Ramos (cell line): ENCODE data around the gene DRGX.

Experiments used
- in situ Hi-C: fragments of 300-500 bp; cut with MboI; formaldehyde crosslinking; loops from one replicate; pipeline ENCODE4 v1.14.3; 2022; ENCODE audit warnings: low sequenced_read_pairs; ENCODE audit not compliant: unreplicated experiment

Gene DRGX

GRCh38 chr10:49350138-49350537 is 45.8 kb downstream of the DRGX start:
- in situ Hi-C loops: no loop called here

- in situ Hi-C loops: no loop called here
These were observed 46.5 kb downstream of the DRGX start for GRCh38 chr10:49349390-49349789.

- in situ Hi-C loops: no loop called here
These were observed 47.3 kb downstream of the DRGX start for GRCh38 chr10:49348593-49348992.

- in situ Hi-C loops: no loop called here
These were observed 48.1 kb downstream of the DRGX start for GRCh38 chr10:49347827-49348226.

- in situ Hi-C loops: no loop called here
These were observed 48.5 kb downstream of the DRGX start for GRCh38 chr10:49347342-49347741.

- in situ Hi-C loops: no loop called here
These were observed 51.0 kb downstream of the DRGX start for GRCh38 chr10:49344840-49345239.

GRCh38 chr10:49338604-49339003 is 57.3 kb downstream of the DRGX start:
- in situ Hi-C loops: no loop called here

DNA sequence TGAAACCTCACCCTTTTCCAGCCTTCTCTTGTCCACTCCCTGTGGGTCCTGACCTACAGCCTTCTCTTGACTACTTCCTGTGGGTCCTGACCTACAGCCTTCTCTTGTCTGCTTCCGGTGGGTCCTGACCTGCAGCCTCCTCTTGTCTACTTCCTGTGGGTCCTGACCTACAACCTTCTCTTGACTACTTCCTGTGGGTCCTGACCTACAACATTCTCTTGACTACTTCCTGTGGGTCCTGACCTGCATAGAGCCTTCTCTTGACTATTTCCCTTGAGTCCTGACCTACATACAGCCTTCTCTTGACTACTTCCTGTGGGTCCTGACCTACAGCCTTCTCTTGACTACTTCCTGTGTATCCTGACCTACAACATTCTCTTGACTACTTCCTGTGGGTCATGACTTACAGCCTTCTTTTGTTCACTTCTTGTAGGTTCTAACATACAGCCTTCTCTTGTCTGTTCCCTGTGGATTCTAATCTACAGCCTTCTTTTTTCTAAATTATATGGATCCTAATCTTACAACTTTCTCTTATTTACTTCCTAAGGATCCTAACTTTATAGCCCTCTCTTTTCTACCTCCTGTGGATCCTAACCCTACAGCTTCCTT is 60.4 kb downstream of the DRGX start:
- in situ Hi-C loops: no loop called here

GRCh38 chr10:49334964-49335363 is 60.9 kb downstream of the DRGX start:
- in situ Hi-C loops: no loop called here

- in situ Hi-C loops: no loop called here
These were observed 62.7 kb downstream of the DRGX start for GRCh38 chr10:49333192-49333591.

- in situ Hi-C loops: no loop called here
These were observed 63.1 kb downstream of the DRGX start for GRCh38 chr10:49332768-49333167.

- in situ Hi-C loops: no loop called here
These were observed 63.6 kb downstream of the DRGX start for GRCh38 chr10:49332333-49332732.

DNA sequence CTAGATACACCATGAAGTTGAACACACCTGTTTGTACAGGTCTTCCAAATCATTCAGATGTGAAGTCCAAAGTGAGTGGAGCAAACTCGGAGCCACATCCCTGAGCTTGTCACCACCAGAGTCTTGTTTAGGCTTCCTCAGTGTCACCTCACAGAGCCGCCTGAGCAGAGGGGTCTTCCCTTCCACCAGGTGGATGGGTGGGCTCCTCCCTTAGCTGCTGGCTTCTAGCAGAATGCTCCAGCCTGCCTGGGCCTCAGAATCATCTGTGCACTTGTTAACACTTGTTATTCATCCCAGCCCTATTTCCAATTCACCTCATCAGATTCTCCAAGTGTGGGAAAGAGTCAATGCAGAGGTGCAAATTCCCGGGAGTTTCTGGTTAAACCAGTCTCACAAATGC is 64.5 kb downstream of the DRGX start:
- in situ Hi-C loops: no loop called here

GRCh38 chr10:49330127-49330665 is 65.7 kb downstream of the DRGX start:
- in situ Hi-C loops: no loop called here

- in situ Hi-C loops: no loop called here
These were observed 66.8 kb downstream of the DRGX start for GRCh38 chr10:49329146-49329505.

- in situ Hi-C loops: no loop called here
These were observed 67.3 kb downstream of the DRGX start for GRCh38 chr10:49328401-49329145.

DNA sequence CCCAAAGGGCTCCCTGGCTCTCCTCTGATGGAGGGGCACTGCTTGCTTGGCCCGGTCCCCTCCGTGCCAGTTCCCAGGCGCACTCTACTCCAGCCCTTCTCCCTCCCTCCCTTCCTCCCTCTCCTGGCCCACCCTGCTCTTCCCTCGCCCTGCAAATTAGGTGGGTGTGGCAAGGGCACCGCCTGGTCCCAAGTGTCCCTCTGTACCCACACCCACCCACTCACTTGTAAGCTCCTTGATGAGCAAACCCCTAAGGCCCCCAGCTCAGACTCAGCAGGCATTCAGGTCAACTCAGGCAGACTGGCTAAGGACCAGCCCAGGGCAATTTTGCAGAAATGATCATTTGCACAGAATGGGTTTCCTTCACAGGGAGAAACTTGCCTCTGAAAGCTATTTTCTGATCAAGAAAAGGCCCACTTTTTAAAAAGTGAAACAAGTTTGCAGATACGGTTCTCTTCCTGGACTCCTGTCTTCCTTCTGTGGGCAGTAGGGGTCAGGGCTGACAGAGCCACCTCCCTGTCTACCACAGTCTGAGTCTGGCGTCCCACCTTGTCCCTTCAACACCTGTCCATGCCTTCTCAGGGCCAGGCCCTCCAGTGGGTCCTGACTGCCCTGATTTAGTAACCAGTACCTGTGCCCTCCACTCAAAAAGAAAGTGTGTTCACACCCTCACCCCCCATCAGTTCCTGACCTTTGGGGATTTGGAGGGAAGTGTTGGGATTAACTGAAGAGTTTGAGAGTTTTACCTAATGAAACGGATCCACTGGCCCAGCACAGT is 68.7 kb downstream of the DRGX start:
- in situ Hi-C loops: no loop called here

GRCh38 chr10:49325916-49326783 is 69.7 kb downstream of the DRGX start:
- in situ Hi-C loops: no loop called here

DNA sequence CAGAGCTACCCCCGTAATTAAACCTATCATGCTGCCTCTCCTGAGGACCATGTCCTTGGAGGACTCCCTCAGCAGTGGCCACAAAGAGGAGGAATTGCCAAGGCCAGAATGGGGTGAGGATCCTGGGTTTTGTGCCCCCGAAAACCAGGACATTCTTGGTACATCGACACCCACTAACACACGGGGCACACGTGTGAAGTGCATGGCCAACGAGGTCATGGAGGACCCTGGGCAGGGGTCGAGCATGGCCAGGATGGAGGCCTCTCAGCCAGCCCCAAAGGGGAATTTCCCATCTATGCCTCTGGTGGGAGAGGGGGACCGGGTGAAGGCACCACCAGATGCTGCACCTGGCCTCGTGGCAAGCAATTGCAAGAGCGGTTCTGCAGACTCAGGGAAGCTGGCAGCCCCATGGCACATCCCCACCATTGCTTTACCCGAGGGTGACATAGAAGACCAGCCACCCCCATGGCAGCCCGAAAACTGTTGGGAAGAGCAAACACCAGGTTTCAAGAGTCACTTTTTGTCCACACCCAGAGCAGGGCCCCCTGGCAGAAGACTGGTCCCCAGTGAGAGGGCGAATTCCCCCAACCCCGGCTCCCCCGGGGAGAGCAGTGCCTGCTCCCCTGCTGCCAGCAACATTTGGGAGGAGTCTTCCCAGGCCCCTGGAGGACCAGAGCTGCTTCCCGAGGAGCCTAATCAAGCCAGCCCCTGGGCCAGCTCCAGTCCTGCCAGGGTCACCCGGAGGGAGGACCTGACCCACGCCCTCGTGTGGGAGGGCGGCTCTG is 70.6 kb downstream of the DRGX start:
- in situ Hi-C loops: no loop called here
